H9 (cell line): Measurements from ENCODE around the gene GMNN. TPM values are rescaled to one million over a fixed set of nuclear protein-coding genes. Genes with fewer than 3 reads are reported as not detected.

ENCODE experiments used
- DNase-seq: peaks from one replicate; pipeline ENCODE4 v3.0.0-alpha.2; 2017
- H2AFZ ChIP-seq: one replicate; pipeline ENCODE4 v1.6.1; 2013; ENCODE audit warnings: mild to moderate bottlenecking, low read length, control low read depth, moderate library complexity
- H2AK5ac ChIP-seq: 2 replicates; pipeline ENCODE4 v1.6.1; 2013; ENCODE audit warnings: low read length, control low read depth, mixed read lengths; ENCODE audit not compliant: insufficient read length
- H2BK120ac ChIP-seq: one replicate; pipeline ENCODE4 v1.6.1; 2013; ENCODE audit warnings: low read depth, mild to moderate bottlenecking, low read length, control low read depth, inconsistent platforms; ENCODE audit not compliant: poor library complexity, severe bottlenecking
- H2BK12ac ChIP-seq: 2 replicates; pipeline ENCODE4 v1.6.1; 2013; ENCODE audit warnings: low read length, control low read depth, mixed read lengths, low read depth; ENCODE audit not compliant: insufficient read length
- H2BK15ac ChIP-seq: 2 replicates; pipeline ENCODE4 v1.6.1; 2013; ENCODE audit warnings: low read depth, low read length, control low read depth
- H2BK20ac ChIP-seq: one replicate; pipeline ENCODE4 v1.6.1; 2013; ENCODE audit warnings: low read depth, mild to moderate bottlenecking, low read length, control low read depth, inconsistent platforms; ENCODE audit not compliant: poor library complexity, severe bottlenecking
- H2BK5ac ChIP-seq: 2 replicates; pipeline ENCODE4 v1.6.1; 2013; ENCODE audit warnings: low read length, control low read depth, mixed read lengths; ENCODE audit not compliant: insufficient read length
- H3K14ac ChIP-seq: 2 replicates; pipeline ENCODE4 v1.6.1; 2013; ENCODE audit warnings: low read length, control low read depth; ENCODE audit not compliant: insufficient read depth
- H3K18ac ChIP-seq: 2 replicates; pipeline ENCODE4 v1.6.1; 2013; ENCODE audit warnings: low read depth, mild to moderate bottlenecking, mixed read lengths, low read length, control low read depth; ENCODE audit not compliant: insufficient read length
- H3K23ac ChIP-seq: 2 replicates; pipeline ENCODE4 v1.6.1; 2013; ENCODE audit warnings: low read length, control low read depth, mixed read lengths, low read depth; ENCODE audit not compliant: insufficient read length
- H3K23me2 ChIP-seq: 2 replicates; pipeline ENCODE4 v1.6.1; 2013; ENCODE audit warnings: low read depth, mild to moderate bottlenecking, mixed read lengths, low read length, control low read depth; ENCODE audit not compliant: insufficient read length, poor library complexity, severe bottlenecking
- H3K27ac ChIP-seq: 2 replicates; pipeline ENCODE4 v1.5.1; 2013; ENCODE audit warnings: low read length, control low read depth, mixed read lengths, low read depth; ENCODE audit not compliant: insufficient read length
- H3K27me3 ChIP-seq: 2 replicates; pipeline ENCODE4 v1.6.1; 2013; ENCODE audit warnings: low read length, control low read depth, inconsistent platforms; ENCODE audit not compliant: insufficient read depth
- H3K4ac ChIP-seq: 2 replicates; pipeline ENCODE4 v1.6.1; 2013; ENCODE audit warnings: low read depth, mild to moderate bottlenecking, control low read depth, inconsistent platforms, low read length, moderate library complexity
- H3K4me1 ChIP-seq: 2 replicates; pipeline ENCODE4 v1.6.1; 2013; ENCODE audit warnings: low read length, control low read depth, inconsistent platforms; ENCODE audit not compliant: insufficient read depth
- H3K4me2 ChIP-seq: 2 replicates; pipeline ENCODE4 v1.6.1; 2013; ENCODE audit warnings: low read length, control low read depth, mixed read lengths; ENCODE audit not compliant: insufficient read length, insufficient read depth
- H3K56ac ChIP-seq: 2 replicates; pipeline ENCODE4 v1.6.1; 2013; ENCODE audit warnings: low read depth, mild to moderate bottlenecking, mixed read lengths, low read length, control low read depth; ENCODE audit not compliant: insufficient read length
- H3K79me1 ChIP-seq: 2 replicates; pipeline ENCODE4 v1.6.1; 2013; ENCODE audit warnings: low read depth, mild to moderate bottlenecking, moderate library complexity, low read length, control low read depth, inconsistent platforms; ENCODE audit not compliant: insufficient read depth, poor library complexity, severe bottlenecking
- H3K79me2 ChIP-seq: 2 replicates; pipeline ENCODE4 v1.6.1; 2013; ENCODE audit warnings: low read length, control low read depth, inconsistent platforms; ENCODE audit not compliant: insufficient read depth
- H3K9ac ChIP-seq: 2 replicates; pipeline ENCODE4 v1.6.1; 2013; ENCODE audit warnings: low read length, control low read depth, mixed read lengths; ENCODE audit not compliant: insufficient read length; ENCODE audit errors: extremely low read depth
- H3K9me3 ChIP-seq: one replicate; pipeline ENCODE4 v1.6.1; 2013; ENCODE audit warnings: low read depth, low read length, inconsistent platforms; ENCODE audit not compliant: control insufficient read depth
- H3T11ph ChIP-seq: one replicate; pipeline ENCODE4 v1.6.1; 2013; ENCODE audit warnings: mild to moderate bottlenecking, low read length, control low read depth, inconsistent platforms
- H4K20me1 ChIP-seq: one replicate; pipeline ENCODE4 v1.6.1; 2013; ENCODE audit not compliant: control insufficient read depth, insufficient read length, insufficient read depth
- H4K5ac ChIP-seq: 2 replicates; pipeline ENCODE4 v1.6.1; 2013; ENCODE audit warnings: low read depth, mild to moderate bottlenecking, mixed read lengths, low read length, control low read depth; ENCODE audit not compliant: insufficient read length
- H4K8ac ChIP-seq: replicated peaks from 2 replicates; pipeline ENCODE4 v1.6.1; 2013; ENCODE audit warnings: low read length, control low read depth, mixed read lengths, low read depth; ENCODE audit not compliant: insufficient read length
- H4K91ac ChIP-seq: 2 replicates; pipeline ENCODE4 v1.6.1; 2013; ENCODE audit warnings: low read depth, mild to moderate bottlenecking, moderate library complexity, mixed read lengths, low read length, control low read depth; ENCODE audit not compliant: insufficient read length
- H3K27ac Mint-ChIP-seq, 3 experiments: 2 replicates in 2 of 3; 3 replicates in 1 of 3; pipeline ENCODE4 v1.8.0; 2020 to 2021; ENCODE audit warnings: mixed read lengths in 3 of 3, mild to moderate bottlenecking in 1 of 3, moderate library complexity in 1 of 3
- H3K27me3 Mint-ChIP-seq: 2 replicates; pipeline ENCODE4 v1.8.0; 2021; ENCODE audit warnings: low read depth, mild to moderate bottlenecking, moderate library complexity, mixed read lengths
- H3K36me3 Mint-ChIP-seq, 3 experiments: 2 replicates in 2 of 3; 3 replicates in 1 of 3; pipeline ENCODE4 v1.8.0; 2020 to 2021; ENCODE audit warnings: low read depth in 3 of 3, mixed read lengths in 3 of 3; ENCODE audit not compliant: insufficient read depth in 1 of 3
- H3K4me1 Mint-ChIP-seq, 2 experiments: 2 replicates each; pipeline ENCODE4 v1.8.0; 2020; ENCODE audit warnings: mixed read lengths in 2 of 2
- H3K4me3 Mint-ChIP-seq, 2 experiments: 2 replicates in 1 of 2; 3 replicates in 1 of 2; pipeline ENCODE4 v1.8.0; 2020 to 2021; ENCODE audit warnings: mild to moderate bottlenecking in 2 of 2, mixed read lengths in 2 of 2, moderate library complexity in 1 of 2
- H3K9me3 Mint-ChIP-seq, 2 experiments: 2 replicates in 1 of 2; 3 replicates in 1 of 2; pipeline ENCODE4 v1.8.0; 2020; ENCODE audit warnings: mild to moderate bottlenecking in 2 of 2, mixed read lengths in 2 of 2, moderate library complexity in 1 of 2
- CTCF ChIP-seq: fragments of 200-600 bp; sonication (generic); conservative IDR thresholded peaks from 3 replicates; pipeline ENCODE4 v1.8.0; 2021; ENCODE audit warnings: antibody characterized with exemption, mild to moderate bottlenecking
- WGBS: extraction: QIAGEN DNeasy Blood & Tissue Kit; methylation state at CpG from one replicate; pipeline ENCODE4 v1.1.7; 2013; ENCODE audit warnings: missing lambda C conversion rate, low lambda C conversion rate, mixed read lengths; ENCODE audit not compliant: insufficient read length; ENCODE audit errors: extremely low coverage; 5-methylcytosine and 5-hydroxymethylcytosine counted together
- total RNA-seq: library from RNA; stranded (reverse); gene quantifications from 2 replicates; pipeline ENCODE4 v1.2.1, GENCODE V29; 2021

GMNN gene
- total RNA-seq, 1 experiment from 2014 or later, result 106 TPM

- no peak for DNase-seq
- H3K27ac Mint-ChIP-seq, result peak overlapping the region; percentile 44 to 93 (median 93); a peak in 5 of 7 replicates
- Histone ChIP-seq H2BK20ac (no peak overlapping the region), H4K91ac (no peak overlapping the region), H4K5ac (no peak overlapping the region), H2AFZ (no peak overlapping the region), H3T11ph (no peak overlapping the region), H3K56ac (no peak overlapping the region), H3K18ac (no peak overlapping the region), H2BK120ac (no peak overlapping the region), H4K8ac (no peak overlapping the region), H3K79me2 (peaks cover 20% of the 10 kb centered on the region; the same call in 1 of the 2 replicates), H3K9ac (peak overlapping the region; percentile 95), H2BK12ac (no peak overlapping the region), H3K4me1 (no peaks in the 10 kb centered on the region), H3K4me2 (peak overlapping the region; percentile 97), H3K79me1 (no peaks in the 10 kb centered on the region), H4K20me1 (no peaks in the 10 kb centered on the region), H2AK5ac (no peak overlapping the region), H3K23me2 (peaks cover 11% of the 10 kb centered on the region), H3K14ac (peak overlapping the region; percentile 47; the same call in 1 of the 2 replicates), H3K23ac (no peak overlapping the region), H3K4ac (no peak overlapping the region), H2BK15ac (no peak overlapping the region), H3K9me3 (no peaks in the 10 kb centered on the region), H2BK5ac (no peak overlapping the region), H3K27me3 (no peaks in the 10 kb centered on the region), H3K27ac (no peak overlapping the region)
- no CpG with 5 or more reads among the region's 20 CpGs for WGBS
- no peak for TF ChIP-seq CTCF
- H3K27me3 Mint-ChIP-seq, result no peaks in the 10 kb centered on the region; the same call in 1 of the 2 replicates
- peaks cover 6 to 34% (median 23%) of the 10 kb centered on the region in 3 experiments; a peak in 6 of 7 replicates for H3K36me3 Mint-ChIP-seq
- H3K4me1 Mint-ChIP-seq, result peaks cover 16% of the 10 kb centered on the region in 2 experiments
- H3K9me3 Mint-ChIP-seq, result no peaks in the 10 kb centered on the region
- peak overlapping the region; percentile 97 to 99 for H3K4me3 Mint-ChIP-seq
Observed at GRCh38 chr6:24775520-24776058, 852 bp downstream of the GMNN start.
